ENCODE results near the gene AGAP1.

Gene AGAP1

DNA sequence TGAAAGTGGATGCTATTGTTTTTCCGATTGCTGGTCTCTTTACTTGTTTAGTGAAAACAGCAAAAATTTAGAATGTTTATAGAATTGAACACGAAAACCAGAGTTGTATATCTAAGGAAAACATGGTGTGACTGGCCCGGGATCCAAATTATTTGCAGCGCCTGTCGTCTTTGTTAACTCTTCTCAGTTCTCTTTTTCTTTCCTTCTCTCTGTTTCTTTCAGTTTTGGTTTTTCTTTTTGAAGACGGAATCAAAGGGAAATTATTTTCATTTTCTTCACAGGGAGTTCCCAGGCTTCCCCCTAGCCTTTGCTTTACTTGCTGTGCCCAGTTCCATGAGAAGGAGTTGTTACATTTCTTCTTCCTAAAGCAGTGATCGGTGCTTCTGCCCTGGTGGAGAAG, 76.0 kb downstream of the AGAP1 start:
- no peak for DNase-seq (ENCODE audit: low read depth in 2 of 2)

DNA sequence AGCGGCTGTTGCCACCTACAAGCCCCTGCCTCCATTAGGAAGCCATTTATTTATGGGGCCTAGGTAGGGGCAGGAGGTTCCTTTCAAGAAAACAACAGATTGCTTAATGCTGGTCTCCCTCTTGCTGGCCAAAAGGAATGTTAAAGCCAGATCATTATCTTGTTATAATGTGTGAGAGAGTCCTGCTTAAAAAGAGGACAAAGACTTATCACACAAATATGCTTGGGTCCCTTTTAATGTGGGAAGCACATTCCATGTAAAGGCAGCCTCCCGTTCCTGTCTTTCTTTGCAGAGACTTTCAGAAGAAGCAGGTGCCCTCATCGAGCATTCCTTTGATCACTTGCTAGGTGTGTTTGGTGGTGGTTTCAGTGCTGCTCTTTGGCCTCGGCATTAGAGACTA, 76.4 kb downstream of the AGAP1 start:
- no peak for DNase-seq (ENCODE audit: low read depth in 2 of 2)

DNA sequence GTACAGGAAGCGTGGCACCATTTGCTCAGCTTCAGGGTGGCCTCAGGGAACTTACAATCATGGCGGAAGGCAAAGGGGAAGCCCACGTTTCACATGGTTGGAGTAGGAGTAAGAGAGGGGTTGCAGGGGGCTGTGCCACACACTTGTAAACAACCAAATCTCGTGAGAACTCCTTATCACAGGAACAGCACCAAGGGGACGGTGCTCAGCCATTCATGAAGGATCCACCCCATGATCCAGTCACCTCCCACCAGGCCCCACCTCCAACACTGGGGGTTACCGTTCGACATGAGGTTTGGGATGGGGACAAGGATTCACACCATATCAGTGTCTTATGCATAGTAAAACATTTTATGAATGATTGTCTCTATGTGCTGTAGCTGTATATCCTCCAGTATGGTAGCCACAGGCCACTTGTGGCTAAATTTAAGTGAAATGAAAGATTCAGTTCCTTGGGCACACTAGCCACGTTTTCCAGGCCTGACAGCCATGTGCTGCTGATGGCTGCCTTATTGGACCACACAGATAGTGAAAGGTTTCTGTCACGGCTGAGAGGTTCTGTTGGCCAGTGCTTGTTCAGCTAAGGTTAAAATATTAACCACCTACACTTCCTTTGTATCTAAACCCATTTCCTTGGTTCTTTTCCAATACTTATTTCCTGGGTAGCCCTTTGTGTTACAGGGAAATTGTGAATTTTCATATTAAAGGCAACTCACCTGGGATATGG, 77.3 kb downstream of the AGAP1 start:
- no peak for DNase-seq (ENCODE audit: low read depth in 2 of 2)

DNA sequence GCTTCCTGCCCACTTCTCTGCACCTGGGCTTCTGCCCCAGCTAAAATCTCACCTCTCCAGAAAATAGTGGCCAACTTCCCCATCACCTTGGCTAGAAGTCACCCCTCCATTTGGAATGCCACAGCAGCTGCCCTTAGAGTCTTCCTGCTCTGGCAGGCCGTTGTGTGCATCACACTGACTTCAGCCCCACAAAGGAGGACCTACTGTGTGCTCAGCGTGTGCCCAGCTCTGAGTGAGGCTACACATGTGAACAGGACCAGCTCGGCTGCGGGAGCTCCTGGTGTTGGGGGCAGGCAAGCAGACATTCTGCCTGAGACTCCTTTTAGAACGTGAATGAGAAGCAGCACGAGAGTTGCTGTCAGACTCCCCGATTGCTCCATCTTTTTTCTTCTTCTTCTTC, 78.7 kb downstream of the AGAP1 start:
- DNase-seq (ENCODE audit: low read depth in 2 of 2): no peak

DNA sequence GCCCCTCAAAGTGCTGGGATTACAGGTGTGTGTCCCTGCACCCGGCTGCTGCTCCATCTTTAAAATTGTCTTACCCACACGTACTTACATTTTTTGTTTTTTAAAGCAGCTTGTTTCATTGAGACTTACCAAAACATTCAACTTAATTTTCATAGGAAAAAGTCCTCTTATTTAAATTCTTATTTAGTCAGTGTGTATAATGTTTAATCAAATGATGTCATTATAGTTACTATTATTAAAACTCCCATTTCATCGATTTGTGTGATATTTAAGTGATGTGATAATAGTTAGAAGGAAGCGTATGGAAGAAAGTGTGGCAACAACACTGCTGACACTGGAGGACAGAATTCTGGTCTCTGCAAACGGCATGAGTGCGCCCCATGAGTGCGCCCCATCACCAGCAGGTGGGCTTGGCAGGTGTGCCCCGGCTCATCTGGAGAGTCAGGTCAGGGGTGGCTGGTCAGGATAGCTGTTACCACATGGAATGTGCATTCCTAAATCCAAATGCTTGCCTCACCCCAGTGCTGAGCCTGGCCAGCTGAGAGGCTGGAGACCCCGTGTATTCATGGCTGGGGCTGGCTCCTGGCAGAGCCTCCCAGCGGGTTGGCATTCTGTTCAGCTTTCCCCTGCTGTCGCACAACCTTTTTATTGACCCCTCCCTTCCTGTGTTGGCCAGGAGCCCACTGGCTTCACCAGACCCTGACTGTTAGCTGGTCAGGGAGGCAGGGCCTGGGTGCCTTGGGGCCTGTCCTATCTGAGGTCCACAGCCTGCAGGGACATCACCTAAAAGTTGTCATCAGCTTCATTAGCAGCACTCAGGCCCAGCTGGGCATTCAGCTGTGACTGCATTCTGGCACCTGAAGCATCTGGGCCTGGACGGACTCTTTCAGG, 79.7 kb downstream of the AGAP1 start:
- DNase-seq (ENCODE audit: low read depth in 2 of 2): no peak

DNA sequence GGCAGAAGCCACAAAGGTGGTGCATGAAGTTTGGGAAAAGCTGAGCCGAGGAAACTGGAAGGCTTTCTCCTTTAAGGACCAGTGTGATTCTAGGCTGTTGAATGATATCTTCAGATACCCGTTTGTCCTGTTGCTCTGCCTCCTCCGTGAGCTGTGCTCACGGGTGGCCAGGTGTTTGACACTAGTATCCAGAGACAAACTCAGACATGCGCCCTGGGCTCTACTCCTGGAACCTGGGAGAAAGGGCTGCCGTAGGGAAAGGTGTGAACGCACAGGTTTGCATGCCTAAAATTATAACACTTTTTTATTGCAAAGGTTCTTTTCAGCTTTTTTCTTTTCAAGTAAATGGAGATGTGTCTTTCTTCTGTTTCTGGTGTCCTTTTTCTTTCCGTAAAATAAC, 81.6 kb downstream of the AGAP1 start:
- DNase-seq (ENCODE audit: low read depth in 2 of 2): no peak

DNA sequence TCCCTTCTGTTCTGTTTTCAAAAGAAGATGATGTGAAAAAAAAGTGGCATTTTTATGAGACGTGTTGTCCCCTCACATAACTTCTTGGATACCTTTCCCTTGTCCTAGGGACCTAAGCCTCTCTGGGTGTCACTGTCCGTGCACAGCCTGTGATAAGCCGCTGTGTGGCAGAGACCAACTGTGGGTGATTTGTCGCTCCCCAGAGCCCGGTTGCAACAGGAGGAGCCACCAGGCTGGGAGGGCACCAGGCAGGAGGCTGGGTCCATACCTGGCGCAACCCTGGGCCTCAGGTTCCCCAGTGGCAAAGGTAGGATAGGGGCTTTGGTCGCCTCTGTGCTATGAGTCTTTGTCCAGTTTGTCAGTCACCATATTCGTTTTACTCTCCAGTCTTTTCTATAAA, 82.1 kb downstream of the AGAP1 start:
- no peak for DNase-seq (ENCODE audit: low read depth in 2 of 2)

DNA sequence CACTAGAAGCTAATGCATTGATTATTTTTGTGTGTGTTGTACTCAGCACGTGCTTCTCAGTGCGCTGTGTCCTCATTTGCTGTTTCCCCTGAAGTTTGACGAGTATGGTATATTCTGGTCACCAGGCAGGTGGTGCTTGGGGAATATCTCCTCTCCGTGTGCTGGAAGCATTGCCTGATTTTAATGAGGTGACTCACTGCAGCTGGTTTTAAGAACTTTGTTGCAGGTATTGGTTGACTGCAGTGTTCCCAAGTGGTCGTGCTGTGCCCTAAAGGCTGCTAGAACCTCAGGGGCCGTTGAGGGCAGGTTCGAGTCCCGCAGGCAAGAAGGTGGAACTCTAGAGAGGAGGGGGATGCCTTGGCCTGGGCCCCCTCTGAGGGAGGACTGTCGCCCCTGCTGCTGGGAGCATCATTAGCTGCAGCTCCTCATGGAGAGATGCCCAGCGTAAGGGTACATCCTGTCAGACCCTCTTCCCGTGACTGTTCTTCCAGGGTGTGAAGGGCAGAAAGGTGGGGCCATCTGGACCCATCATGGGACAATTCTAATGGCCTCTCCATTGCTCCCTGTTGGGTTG, 82.6 kb downstream of the AGAP1 start:
- no peak for DNase-seq (ENCODE audit: low read depth in 2 of 2)

DNA sequence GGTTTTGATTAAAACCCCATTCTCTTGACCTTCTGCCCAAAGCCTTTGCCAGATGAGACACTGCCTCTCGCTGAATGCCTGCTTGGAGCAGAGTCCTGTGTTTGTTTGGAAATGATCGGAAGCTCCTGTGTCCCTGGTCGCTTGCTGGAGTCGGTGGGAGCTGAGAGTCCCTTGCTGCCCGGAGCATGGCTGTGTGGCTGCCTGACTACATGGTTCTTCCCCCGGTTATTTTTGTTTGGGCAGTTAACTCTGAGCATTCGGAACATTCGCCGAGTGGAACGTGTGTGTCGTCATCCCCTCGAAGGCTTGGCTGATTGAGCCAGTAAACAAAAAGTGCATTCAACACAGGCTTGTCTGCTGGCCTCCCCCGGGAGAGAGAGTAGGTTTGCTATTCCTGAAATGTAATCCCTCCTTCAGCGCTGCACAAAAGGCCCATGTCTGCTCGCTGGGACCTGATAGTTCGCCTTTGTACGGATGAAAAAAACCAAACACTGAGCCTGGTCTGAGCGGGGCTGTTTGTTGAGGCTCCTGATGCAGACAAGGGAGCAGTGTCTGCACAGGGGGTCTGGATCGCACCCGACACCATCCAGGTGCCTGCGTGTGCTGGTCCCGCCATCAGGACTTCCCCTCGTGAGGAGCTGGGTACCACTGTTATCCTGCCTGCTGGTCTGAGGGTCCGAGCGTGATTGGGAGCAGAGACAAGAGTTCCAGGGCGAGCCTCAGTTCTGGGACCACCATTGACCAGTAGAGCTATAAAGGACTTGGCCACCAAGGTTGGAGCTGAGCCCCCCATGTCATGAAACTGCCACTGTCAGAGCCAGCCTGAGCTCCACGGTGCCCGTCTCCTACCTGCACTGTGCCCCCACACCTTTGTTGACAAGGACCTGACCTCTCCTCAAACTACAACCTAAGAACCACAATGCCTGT, 83.8 kb downstream of the AGAP1 start:
- no peak for DNase-seq (ENCODE audit: low read depth in 2 of 2)

DNA sequence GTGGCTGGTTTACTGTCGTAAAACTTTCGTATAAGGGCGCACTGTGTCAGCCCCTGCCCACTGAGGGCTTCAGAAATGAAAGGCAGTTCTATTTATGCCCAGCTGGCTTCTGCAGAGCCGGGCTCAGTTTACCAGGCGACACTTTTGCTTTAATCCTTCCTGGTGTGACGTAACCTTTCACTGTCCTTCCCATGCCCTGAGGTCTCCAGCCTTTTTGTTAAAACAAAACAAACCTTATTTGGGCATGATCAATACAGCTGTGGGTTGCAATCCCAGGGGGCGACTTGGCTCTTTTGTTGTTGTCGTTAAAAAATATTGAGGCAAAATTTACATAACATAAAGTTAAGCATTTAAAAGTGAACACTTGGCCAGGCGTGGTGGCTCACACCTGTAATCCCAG, 85.3 kb downstream of the AGAP1 start:
- no peak for DNase-seq (ENCODE audit: low read depth in 2 of 2)

DNA sequence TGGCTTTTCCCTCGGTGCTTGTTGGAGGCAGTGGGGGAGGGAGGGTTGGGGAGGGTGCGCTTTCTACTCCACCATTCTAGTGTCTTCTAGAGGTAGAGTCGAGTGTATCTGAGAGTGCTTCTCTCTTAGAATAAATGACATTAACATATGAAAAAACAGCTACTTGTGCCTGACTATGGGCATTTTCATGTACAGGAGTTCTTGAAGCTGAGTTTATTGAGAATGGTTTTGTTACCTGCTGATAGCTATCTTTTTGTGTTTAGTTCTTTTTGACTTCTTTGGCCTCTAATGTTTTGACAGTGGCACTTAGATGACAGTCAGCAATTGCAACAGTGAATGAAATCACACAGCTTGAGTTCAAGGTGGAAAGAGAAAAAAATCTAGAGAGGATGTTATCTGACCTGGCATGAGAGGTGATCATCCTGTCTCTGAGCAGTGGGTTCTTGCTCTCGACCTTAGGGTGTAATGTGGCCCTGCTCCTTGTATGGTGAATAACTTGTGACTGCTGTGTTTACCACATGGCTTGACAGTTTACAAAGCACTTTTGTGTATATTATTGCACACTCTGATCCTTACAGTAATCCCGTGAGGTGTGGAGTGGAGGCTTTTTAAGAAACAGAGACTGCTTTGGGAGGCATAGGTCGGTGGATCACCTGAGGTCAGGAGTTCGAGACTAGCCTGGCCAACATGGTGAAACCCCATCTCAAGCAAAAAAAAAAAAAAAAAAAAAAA, 86.7 kb downstream of the AGAP1 start:
- DNase-seq (ENCODE audit: low read depth in 2 of 2): no peak

DNA sequence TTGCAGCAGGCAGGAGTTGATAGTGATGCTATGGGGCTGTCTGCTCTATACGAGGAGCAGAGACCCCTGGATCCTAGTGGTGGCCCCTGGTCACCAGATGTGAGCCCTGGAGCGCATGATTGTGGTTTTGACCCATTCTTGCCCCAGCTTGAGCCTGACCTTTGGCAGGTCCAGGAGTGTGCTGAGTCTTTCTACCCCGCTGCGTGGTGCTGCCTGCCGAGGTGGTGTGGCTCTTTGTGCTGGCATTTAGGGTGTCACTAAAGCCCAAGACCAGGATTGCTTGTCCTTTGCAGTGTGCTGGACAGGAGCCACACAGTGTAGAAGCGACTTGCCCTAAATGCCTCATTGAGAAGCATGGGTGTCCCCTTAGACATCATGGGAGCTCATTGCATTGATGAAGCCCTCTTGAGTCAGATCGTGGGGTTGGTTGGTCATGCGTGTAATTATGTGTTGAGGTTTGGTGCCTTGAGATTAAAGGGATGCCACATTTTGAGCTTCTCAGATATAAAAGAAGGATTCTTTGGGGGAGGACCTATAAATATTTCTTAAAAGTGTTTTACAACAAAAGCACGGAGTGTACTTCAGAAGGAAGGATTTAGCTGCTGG, 88.3 kb downstream of the AGAP1 start:
- DNase-seq (ENCODE audit: low read depth in 2 of 2): no peak

DNA sequence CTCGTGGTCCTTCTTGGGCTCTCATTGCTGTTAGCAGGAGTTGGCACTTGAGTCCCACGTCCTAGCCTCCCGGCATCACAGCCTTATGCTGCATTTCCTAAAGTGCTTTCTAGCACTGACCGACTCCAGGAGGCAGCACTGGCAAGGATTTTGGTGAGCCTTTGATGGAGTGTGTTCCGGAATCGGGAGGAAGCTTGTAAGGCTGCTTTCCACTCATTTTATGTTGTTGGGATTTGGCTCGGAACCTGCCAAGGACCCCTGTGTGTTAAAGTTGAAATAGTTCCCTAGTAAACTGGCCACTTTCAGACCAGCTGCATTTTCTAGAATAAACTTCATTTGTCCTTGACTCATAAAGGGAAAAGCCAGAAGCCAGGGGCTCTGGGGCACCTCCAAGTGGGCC, 88.9 kb downstream of the AGAP1 start:
- DNase-seq (ENCODE audit: low read depth in 2 of 2): no peak

DNA sequence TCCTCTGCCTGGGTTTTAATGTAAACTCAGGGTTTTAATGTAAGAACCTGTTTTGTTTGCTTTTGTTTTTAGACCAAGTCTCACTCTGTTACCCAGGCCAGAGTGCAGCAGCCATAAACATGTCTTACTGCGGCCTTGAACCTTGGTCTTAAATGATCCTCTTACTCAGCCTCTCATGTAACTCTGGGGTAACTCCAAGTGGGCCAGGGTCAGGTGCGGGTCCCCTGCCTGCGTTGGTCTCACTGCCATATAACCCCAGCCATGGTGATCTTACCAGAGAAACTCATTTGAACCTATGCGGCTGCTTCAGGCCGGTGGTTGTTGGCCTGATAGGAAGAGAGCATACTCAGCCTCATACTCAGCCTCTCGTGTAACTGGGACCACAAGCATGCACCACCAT, 89.3 kb downstream of the AGAP1 start:
- no peak for DNase-seq (ENCODE audit: low read depth in 2 of 2)

DNA sequence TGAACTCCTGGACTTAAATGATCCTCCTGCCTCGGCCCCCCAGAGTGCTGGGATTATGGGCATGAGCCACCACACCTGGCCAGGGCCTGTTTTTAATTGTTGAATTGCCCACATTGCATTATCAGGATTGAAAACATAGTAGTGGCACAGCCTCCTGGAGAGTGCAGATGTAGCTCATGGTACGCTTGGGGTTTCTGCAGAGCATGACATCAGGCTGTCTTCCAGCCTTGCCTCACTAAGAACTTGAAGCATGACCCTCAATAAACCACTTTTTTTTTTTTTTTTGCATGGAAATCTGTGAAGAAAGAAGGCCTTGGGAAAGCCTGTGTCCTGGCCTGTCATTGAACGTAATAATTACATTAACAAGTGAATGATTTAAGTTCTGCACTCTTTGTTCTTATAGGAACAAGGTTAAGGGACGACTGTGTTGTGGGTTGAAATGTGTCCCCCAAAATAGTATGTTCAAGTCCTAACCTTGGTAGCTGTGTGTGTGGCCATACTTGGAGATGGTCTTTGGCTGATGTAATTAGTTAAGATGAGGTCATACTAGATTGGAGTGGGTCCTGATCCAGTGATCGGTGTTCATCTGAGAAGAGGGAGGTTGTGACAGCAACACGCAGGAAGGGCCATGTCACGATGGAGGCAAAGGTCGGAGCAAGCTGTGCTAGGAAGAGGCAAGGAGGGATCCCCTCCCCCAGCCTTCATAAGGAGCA, 90.2 kb downstream of the AGAP1 start:
- no peak for DNase-seq (ENCODE audit: low read depth in 2 of 2)

DNA sequence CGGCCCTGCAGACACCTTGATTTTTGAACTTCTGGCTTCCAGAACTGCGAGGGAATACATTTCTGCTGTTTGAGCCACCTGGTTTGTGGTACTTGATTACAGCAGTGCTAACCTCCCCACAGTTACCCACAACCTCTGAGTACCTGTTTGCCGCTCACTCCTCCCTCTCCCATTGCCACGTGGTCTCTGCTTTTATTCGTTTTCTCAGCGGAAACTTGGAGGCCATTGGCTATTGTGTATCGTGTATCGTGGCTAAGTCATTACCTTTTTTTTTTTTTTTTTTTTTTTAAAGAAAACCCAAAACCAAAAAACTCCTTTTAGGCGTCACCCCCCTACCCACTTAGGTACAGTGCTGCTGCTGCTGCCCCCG, 90.8 kb downstream of the AGAP1 start:
- DNase-seq (ENCODE audit: low read depth in 2 of 2): no peak

DNA sequence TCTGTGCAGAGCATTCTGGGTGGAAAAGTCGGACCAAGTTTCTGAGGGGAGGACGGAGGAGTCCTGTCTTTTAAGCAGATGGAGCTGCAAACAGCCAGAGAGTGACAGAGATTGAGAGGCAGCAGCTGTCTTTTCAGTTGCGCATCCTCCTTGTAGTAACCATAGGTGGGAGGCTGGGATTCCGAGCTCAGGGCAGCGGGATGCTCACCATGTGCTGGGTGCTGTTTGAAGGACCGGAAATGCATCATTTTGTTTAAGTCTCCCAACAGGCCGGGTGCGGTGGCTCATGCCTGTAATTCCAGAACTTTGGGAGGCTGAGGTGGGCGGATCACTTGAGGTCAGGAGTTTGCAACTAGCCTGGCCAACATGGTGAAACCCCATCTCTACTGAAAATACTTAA, 93.4 kb downstream of the AGAP1 start:
- DNase-seq (ENCODE audit: low read depth in 2 of 2): no peak

DNA sequence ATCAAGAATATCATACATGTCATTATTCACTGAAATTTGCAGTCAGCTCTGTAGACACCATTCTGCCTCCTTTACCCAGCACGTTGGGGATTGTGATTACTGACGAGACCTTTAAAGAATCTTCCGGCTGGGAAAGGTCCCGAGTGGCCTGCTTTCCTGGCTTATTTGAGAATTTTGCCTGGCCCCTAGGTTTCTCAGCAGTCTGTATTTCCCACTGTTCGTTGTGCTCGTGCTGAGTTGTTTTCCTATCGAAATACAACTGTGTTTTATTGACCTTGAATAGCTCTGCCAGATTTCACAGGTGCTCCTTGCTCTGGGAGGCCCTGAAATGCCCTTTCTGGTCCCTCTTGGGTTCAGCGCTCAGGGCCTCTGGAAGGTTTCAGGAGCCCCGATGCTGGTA, 94.9 kb downstream of the AGAP1 start:
- no peak for DNase-seq (ENCODE audit: low read depth in 2 of 2)

DNA sequence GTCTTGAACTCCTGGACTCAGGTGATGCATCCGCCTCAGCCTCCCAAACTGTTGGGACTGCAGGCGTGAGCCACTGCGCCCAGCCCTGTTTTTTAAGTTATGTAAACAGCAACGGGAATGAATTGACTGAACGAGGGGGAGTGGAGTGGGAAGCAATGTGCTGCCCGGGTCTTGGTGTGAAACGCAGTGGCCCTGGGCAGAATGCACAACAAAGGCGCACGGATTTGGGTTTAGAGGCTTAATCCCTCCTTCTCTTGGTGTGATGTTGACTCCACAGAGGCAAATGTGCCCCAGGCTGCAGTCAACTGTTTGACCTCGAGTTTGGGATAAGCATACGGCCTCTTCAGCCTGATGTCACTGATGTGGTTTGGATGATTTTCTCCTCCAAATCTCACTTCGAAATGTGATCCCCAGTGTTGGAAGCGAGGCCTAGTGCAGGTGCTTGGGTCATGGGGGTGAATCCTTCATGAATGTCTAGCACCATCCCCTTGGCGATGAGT, 97.4 kb downstream of the AGAP1 start:
- no peak for DNase-seq (ENCODE audit: low read depth in 2 of 2)

DNA sequence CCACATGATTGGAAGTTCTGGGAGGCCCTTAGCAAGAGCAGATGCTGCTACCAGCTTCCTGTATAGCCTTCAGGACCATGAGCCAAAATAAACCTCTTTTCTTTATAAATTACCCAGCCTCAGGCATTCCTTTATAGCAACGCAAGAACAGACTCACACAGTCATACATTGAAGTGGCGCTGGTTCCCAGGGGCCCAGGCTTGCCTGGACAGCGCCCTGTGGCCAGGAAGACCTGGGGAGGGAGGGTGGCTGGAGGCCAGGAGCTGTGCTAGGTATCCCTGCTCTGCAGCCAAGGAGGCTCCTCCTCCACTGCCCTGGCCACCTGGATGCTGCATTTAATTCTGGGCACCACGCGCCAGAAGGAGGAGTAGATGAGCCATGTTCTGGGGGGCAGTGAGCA, 98.1 kb downstream of the AGAP1 start:
- no peak for DNase-seq (ENCODE audit: low read depth in 2 of 2)

Measured in stimulated activated CD4-positive, alpha-beta T cell treated with anti-CD3 and anti-CD28 coated beads, Interleukin-12 subunit alpha, Interleukin-12 subunit beta, amount 100 ng/mL, for 24 hours (primary cell).